UCSD-AML1 (cell line): ENCODE results near the gene NUP35.
A peak's percentile ranks its signal among the peaks of the same experiment; 100 is the strongest.

Source experiments
- DNase-seq: peaks from one replicate; lab custom pipeline; 2025; ENCODE audit not compliant: unreplicated experiment; lab: John Stamatoyannopoulos, UW

NUP35 gene, protein sequence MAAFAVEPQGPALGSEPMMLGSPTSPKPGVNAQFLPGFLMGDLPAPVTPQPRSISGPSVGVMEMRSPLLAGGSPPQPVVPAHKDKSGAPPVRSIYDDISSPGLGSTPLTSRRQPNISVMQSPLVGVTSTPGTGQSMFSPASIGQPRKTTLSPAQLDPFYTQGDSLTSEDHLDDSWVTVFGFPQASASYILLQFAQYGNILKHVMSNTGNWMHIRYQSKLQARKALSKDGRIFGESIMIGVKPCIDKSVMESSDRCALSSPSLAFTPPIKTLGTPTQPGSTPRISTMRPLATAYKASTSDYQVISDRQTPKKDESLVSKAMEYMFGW

DNA sequence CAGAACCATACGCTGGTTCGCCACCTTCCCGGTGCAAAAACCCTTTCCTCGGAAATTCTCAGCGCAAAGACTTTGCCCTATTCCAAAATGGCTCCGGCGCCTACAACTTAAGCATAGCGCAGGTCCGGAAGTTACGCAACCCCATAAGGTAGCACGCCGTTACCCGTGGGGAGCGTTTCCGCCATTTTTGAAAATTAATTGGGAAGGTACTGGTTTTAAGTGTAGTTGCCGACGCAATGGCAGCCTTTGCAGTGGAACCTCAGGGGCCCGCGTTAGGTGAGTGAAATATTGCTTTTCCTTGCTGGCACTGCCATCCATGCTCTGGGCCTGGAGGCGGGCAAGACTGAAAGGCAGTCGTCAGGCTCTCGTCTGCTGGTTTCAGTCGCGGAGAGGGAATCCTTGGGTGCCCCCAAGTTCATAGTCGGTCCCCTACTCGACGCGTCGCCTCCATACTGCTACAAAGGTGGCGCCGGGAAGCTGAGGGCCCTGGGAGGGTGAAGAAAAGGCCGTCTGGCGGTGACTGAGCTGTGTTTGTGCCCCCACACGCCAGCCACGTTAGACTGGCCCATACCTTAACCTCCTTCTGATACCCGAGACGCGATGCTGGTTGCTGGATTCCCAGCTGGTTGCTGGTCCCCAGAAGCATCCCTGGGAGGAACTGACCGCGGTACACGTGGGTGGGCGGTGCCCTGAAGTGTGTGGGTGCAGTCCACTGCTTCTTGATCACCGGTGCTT, at the start of gene NUP35:
Gene NUP35 (plus strand): TSS at position 222 of the 735 bp plus-strand sequence. CDS start 15 bp downstream, at position 237.
- peak; percentile 88 for DNase-seq

DNA sequence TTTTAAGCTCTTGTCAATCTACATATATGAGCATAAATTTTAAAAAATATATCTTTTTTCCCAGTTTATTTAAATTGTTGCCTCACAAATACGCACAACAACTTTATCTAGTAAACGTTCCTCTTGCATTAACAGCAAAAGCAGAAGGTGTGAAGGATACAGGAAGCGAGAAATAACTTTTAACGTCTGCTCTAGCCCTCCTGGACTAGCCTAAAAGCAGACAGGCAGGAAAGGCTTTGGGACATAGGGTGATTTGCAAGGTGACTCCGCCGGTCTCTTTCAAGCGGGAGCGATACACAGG, 46.1 kb upstream of the NUP35 start:
- peak; percentile 51 for DNase-seq

DNA sequence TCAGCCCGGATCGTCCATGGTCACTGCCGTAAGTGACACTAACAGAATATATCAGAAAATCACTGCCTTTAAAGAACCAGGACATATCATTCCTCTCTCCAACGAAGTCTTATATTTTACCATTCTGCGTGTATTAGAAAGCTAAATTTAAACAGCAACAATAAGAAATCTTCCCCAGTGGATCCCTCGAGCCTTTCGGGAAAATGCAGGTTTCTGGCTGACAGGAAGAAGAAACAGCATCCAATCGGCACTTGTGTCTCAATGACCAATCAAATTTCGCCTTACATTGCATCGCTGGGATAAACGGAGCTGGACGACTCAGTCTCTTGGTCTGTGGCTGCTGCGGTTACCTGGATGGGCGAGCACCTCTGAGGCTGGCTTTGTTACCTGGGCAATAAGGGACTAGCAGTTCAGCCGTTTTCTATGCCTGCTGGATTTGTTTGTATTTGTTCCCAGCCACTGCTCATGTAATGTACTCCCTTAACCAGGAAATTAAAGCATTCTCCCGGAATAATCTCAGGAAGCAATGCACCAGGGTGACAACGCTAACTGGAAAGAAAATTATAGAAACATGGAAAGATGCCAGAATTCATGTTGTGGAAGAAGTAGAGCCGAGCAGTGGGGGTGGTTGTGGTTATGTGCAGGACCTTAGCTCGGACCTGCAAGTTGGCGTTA, 45.6 kb upstream of the NUP35 start, which contains the start of gene DUSP19:
Gene DUSP19 (plus strand): TSS at position 284 of the 675 bp plus-strand sequence. CDS start 187 bp downstream, at position 471.
- DNase-seq = peak; percentile 77

DNA sequence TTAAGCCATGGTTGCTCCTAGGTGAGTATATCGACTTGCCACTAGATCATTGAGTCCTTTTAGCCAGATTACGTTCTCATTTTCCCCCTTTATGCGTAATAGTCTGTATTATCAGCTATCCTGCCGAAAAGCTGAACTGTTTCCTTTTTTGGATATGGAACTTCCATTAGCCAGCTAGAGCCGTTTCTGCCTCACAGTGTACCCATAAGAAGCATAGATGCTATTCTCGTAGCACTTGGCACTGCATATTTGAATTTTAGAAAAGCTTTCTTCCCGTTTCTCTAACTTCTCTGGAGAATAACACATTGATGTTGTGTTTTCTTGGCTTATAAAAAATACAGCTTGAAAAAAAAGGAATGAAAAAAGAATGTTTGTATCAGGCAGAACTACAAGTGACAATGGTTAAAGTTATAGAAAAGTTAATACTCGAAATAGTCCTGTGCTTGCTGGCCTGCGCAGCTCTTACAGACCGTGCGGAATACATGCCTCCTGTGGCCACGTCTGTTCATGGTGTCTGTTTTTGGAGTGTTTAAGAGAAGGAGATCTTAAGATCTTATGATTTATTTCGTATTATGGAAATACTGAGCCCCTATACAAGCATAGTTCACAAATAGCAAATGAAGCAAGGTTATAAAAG, 45.0 kb upstream of the NUP35 start:
- no peak for DNase-seq

DNA sequence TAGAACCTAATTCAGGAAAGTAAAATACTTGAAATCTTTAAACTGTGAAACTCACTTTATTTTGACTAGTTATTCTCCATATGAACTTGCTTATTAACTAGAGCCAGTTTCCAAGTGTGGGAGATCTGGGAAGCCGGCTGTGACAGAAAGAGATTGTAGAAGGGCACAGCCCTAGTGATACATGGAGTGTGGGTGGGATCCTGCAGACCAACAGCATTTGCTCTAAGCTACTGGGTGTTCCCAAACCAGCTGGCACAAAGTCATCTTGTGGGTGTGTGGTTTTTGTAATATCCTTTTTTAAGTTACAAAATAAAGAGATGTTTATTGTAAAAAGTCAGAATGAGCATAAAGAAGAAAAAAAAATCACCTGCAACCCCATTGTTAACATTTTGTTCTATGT, 42.3 kb upstream of the NUP35 start:
- no peak for DNase-seq

DNA sequence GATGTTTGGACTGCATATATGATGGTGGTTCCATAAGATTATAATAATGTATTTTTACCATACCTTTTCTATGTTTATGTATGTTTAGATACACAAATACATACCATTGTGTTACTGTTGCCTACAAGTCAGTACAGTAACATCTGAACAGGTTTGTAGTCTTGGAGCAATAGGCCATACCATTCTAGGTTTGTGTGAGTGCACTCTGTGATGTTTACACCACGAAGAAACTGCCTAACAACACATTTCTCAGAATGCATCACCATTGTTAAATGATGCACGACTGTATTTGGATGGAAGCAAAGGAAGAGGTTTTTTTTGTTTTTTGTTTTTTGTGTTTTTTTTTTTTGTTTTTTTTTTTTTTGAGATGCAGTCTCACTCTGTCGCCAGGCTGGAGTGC, 36.2 kb upstream of the NUP35 start:
- no peak for DNase-seq

DNA sequence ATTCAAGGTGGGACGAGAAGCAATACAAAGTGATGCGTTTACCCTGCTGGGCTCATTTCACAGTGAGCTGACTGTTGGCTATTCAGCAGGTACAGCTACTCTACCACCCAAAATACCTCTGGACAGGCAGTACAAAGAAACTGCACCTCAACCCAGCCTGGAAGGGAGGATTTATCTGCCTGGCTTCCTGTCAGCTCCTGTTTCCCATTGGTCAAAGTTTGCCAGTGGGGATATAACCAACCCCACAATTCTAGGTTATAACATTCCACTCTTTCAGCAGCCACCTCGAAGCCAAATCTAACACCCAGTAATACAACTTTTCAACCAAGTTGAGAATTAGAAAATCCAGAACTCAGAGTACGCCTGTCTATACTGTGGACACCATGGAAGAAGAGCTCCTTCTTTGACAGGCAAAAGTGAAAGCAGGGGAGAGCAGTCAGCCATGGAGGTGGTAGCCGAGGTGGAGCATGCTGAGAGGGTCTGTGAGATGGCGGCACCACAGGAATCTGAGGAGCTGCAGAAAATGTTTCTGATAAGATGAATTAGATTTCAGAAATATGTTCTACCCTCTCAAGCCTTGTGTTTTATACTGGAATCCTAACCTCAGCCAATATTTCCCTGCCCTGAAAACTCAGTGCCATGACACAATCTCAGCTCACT, 34.9 kb upstream of the NUP35 start:
- no peak for DNase-seq

DNA sequence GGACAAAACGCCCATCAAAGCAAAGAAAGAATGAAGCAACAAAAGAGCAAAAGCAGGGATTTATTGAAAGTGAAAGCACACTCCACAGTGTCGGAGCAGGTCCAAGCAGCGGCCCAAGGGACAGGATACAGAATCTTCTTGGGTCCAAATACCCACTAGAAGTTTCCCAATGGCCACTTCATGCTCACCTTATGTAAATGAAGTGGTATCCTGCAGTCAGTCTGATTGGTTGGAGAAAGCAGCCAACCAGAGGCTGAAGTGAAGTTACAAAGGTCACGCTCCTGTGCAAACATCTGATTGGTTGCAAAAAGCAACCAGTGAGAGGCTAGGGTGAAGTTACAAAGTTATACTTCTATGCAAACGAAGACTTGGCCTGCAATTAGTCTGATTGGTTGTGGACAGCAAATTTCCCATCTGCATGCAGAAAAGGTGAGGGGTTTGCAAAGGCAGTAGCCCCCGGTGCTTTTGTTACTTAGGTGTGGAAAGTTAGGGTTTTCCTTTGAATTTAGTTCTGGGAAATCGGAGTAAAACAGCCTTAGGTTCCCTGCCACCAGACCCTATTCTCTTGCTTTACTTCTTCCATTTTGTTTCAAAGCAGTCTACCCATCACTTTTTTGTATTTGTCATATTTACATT, 32.8 kb upstream of the NUP35 start:
- DNase-seq = no peak

DNA sequence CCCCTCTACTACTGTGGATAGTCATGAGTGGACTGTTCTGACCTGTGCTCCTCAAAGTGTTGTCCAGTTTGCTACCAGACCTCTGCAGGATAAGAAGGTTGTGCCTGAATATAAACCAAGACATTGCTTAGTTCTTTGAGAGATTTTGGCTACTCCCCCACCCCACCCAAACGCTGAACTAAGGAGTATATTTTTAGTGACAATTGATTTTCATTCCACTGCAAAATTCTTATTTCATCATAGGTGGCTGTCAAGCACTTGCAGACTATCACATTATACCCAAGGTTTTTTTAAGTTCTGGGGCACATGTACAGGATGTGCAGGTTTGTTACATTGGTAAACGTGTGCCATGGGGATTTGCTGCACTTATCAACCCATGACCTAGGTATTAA, 32.3 kb upstream of the NUP35 start:
- no peak for DNase-seq

DNA sequence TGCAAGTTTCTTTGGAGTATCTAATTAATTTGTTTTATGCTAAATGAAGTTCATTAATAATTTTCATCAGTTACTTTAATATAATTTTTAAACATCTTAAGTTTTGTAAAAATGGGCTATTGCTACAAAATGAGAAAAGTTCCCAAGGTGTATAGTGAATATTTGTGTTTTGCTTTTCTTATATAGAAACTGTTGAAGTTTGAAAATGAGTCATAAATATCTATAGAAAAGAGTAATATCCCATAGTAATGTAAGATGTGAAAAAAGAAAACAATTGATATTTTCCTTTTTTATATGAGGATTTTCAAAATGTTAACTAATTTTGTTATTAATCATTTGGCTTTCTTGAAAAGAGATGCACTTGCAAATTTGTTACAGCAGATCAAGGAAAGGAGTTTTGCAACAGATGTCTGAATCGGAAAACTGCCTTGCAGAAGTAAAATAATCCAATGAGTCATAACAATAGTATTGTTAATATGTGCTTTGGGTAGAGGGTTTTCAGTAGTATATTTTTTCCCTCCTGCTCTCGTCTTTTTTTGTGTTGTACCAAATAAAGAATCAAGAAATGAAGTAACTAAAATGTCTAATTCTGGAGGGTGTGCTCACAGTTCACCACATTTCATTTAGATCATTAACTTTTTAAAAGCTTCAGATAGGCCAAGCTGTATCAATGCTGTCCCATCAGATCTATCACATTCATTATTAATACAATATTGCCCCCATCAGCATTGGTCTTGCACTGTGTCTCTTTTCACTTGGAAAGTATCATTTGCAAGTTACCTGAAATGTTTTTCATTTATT, 30.2 kb upstream of the NUP35 start:
- no peak for DNase-seq

DNA sequence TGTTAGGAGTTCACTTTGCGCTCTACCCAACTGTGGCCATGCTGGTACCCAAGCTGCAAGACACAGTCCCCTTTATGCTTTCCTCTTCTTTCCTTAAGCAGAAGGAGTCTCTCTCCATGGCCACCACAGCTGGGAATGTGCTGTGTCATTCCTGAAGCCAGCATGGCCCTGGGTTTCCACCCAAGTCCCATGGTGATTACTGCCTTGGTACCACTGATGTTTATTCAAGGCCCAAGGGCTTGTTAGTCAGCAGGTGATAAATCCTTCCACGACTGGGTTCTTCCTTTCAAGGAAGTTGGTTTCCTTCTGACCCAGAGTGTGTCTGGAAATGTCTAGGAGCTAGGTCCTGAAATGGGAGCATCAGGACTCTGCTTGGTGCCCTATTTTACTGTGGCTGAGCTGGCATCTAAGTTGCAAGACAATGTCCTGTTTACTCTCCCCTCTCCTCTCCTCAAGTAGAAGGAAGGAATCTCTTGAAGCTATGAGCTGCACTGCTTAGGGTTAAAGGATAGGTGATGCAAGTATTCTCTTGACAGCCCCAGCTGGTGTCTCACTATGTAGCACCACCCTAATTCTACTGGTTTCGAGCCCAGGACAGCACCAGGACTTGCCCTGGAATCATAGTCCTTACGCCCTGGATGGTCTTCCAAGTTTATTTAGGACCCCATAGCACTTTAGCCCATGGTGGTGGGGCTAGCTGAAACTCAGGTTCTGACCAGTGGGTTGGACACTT, 18.7 kb upstream of the NUP35 start:
- DNase-seq = no peak

DNA sequence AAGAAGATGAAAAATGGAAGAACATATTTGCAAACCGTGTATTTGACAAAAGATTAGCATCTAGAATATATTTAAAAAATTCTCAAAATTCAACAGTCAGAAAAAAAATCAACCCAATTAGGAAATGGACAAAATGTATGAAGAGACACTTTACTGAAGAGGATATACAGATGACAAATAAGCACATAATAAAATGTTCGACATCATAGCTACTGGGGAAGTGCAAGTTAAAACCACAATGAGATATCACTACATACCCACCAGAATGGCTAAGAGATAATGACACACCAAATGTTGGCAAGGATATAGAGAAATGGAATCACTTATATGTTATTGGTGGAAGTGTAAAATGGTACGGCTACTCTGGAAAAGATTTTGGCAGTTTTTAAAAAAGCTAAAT, 11.7 kb upstream of the NUP35 start:
- DNase-seq = no peak

DNA sequence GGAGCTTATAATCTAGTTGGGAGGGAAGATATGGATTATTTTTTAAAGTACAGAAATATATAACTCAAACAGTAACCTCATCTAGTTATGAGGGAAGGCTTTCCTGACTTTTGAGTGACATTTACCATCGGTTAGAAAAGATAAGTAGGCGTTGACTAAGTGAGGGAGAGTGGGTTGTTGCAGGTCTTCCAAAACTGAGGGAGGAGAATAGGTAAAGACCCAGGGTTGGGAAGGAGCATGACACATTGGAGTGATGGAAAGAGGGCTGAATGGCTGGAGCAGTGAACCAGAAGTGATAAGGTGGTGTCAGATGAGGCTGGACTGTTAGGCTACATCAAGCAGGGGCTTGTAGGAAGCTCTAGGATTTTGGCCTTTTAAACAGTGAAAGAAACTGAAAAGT, 10.6 kb upstream of the NUP35 start:
- DNase-seq = no peak

DNA sequence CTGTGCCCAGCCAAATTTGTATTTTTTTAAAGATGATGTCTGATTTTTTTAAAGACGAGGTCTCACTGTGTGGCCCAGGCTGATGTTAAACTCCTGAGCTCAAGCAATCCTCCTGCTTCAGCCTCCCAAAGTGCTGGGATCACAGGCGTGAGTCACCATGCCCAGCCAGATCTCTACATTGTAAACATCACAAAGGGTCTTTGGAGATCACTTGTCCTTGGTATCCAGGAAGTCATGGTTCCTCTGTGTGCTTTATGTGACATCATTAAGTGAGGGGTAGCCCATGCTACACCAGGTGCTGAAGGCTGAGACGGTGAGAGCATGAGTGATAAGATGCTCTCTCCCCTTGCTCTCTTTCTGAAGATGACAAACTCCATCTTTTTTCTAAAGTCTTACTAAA, 7.0 kb upstream of the NUP35 start:
- DNase-seq = no peak

DNA sequence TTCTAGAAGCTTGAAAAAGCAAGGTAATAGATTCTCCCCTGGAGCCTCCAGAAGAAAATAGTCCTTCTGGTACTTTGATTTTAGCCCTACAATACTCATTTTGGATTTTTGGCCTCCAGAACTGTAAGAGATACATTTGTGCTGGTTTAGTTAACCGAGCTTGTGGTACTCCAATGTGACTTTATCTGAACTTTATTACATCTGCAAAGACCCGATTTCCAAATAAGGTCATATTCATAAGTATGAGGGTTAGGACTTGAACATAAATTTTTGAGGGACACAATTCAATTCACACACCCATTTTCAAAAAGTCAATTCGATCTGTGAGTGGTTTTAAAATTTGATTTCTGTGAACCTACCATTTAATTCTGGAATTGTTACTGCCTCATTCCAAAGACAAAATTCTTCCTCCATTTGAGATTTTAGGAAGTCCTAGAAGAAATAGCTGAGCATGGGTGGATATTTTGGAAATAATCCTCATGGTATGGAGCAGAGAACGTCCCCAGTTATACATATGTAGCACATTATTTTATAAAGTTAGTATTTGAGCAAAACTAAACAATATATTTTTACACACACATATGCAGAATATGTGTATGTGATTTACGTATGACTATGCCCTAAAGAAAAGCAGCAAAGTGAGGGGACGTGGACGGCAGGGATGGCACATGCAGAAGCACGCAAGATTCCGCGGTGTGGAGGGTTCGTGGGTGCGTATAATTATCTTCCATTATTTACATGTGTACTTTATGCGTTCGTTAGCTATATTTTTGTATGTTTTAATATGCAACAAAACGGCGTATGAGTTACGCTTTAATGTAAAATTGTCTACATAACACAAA, 905 bp upstream of the NUP35 start:
- peak; percentile 5 for DNase-seq

DNA sequence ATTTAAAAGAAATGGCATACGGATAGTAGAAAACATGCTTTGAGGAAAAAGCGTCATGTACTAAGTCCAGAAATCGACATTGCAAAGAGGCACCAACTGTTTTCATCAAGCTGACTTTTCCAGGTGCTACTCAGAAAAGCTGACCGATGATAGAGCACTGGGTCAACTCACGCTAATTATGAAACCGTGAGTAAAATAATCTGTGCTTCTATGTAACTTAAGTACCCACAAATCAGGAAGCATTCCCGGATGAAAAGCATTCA, 353 bp upstream of the NUP35 start:
- no peak for DNase-seq

DNA sequence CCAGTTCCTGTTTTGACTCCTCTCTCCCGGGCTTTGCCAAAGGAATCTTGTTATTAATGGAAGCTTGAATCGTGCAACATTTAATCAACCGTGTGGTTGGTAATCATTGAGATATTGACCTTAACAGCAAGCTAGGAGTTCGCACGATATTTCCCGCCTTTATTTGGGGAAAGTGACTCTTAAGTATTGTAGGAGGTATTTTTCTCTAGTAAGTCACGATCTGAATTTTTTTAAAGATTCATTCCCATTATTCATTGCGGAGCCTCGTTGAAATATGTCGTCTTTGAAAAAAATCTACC, 663 bp downstream of the NUP35 start:
- no peak for DNase-seq

DNA sequence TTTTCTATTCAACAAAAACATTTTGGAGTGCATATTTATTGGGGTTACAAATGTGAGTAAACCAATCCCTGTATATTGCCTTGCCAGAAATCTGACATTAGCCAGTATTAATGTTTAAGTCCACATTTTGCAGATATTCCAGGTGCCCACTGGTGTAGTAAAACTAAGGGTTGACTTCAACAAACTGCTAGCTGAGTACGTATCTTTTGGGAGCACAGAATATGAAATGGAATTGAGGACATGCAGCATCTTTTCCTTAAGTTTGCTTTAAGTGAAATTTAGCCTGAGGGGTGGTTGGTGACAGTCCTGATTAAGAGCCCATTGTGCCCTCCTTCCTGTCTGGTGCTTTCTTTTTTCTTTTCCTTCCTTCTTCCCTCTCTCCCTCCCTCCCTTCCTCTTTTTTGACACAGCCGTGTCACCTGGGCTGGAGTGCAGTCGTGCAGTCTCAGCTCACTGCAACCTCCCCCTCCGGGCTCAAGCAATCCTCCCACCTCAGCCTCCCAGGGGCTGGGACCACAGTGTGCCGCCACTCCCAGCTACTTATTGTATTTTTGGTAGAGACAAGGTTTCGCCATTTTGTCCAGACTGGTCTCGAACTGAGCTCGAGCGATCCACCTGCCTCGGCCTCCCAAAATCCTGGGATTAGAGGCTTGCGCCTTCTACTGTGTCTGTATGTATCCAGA, 1.6 kb downstream of the NUP35 start:
- DNase-seq = peak; percentile 17
